GM20431 (cell line): ENCODE results near the gene RNF113B.

ENCODE experiments used
- in situ Hi-C: fragments of 300-500 bp; cut with MseI, MboI; formaldehyde crosslinking; loops from one replicate; pipeline ENCODE4 v1.15.0; 2020; ENCODE audit warnings: low sequenced_read_pairs; ENCODE audit not compliant: unreplicated experiment

The RNF113B gene

DNA sequence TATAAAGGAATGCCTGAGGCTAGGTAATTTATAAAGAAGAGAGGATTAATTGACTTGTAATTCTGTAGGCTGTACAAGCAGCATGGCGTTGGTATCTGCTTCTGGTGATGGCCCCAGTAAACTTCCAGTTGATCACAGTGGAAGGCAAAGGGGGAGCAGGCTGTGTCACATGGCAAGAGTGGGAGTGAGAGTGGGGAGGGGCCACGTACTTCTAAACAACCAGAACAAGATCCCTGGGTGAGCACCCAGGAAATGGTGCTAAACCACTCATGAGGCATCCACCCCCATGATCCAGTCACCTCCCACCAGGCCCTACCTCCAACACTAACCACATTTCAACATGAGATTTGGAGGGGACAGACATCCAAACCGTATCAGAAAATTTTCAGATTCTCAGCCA lies 3.0 kb upstream of the RNF113B start:
- in situ Hi-C loops = no loop called here

DNA sequence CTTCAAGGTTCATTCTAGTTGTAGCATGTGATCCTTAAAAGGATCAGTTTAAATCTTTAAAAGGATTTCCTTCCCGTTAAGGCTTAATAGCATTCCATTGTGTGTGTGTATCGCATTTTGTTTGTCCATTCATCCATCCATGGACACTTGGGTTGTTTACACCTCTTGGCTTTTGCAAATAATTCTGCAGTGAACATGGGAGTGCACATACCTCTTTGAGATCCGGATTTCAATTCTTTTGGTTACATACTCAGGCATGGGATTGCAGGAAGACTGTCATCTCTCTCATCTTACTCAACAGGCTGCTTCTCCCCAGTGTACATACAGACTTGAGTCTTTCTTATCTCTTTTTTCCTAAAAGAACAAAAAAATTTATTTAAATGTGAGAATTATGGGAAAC lies 1.2 kb downstream of the RNF113B start:
- in situ Hi-C loops = no loop called here

DNA sequence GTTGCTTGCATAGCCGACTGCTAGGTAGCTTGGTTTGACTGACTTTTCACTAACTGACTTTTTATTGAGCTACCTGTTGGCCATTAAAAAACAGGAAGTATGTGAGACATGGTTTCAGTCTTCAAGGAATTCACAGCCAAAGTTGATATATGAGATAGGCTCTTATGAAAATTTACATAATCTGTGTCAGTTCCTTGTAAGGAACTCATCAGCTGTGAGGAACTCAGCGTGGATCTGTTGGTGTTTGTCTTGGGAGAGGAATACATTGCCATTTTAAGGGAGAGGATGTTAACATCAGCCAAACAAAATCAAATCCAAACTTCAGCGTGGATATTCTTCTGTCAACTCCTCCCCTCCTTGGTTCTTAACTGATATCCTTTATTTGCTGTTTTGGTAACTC lies 2.0 kb downstream of the RNF113B start:
- in situ Hi-C loops = no loop called here

DNA sequence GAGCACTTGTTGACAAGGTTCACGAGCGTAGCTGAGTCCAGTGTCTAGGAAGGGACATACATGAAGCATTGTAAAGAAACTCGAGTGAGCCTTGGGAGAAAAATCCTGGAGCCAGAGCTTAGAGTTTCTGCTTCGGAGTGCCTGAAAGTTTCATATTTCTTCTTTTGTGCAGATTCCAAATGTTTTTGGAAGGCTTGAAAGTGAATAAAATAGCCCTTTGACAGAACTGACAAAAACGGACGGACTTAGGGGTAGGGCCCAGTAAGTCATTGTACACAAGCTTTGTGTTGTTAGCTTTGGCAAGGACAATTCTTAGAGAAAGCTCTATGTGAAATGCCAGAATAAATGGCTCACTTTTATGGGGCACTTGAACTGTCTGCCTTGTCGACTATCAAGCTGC lies 2.8 kb downstream of the RNF113B start:
- in situ Hi-C loops = no loop called here

DNA sequence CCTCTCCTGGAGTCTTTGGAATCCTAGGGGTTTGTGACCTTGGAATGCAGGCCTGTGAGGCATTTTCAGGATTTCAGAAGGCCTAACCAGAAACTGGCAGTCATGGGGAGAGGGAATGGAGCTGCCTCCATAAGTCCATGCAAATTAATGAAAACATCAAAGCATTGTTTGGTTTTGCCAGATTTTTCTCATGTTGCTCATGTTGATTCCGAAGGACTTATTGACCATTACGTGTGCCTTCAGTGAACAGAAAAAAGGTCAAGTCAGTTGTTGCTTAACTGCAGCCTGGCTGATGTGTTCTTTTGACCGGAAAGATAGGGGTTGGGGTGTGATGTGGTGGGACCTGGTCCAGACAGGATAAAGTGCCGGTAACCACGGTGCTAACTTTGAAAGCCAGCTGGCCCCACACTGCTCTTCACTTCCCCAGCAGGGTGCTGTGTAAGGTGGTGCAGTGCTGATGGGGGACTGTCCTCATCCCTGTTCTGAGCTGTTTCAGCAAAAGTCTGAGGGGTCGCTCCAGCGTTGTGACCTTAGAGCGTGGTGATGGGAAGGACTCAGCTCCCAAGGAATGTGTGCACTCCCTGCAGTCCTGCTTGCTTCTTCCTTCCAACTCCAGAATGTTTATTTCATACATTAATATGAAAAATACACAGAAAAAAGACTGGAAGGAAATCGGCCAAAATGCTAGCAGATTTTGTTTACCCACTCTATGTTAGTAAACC lies 3.5 kb downstream of the RNF113B start:
- in situ Hi-C loops = no loop called here

DNA sequence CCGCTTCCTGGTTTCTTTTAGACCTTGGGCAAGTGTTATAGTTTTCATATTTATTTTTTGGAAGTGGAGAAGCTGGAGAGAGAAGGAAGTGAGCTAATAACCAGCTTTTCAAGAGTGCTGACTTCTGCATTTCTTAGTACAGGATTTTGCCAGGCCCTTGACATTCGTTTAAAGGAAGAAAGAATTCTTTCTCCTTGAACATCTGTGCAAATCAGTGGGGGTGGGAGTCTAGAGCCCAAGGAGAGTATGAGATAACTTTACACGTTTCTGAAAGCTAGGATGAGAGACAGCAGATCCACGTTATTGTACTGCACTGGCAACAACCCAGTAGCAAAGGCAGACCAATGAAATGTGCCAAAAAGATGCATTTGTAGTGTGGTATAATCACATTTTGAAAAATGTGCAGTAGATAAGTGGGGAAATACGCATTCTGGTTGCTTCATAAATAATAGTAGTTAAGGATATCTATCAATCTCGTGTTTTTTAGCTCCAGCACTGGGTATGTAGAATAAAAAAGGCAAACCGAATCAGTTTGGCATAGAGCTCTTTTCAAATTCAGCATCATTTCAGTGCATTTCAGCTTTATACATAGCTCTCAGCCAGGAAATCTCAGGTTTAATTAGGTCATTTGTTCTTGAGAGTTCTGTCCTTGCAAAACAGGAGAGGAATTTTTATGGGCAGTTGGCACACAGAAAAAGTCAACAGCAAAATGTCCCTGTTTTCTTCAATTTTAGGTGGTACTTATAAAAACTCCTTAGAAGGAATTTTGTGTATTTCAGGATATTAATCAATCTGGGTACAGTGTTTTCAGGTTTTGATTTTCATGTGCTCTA lies 4.3 kb downstream of the RNF113B start:
- in situ Hi-C loops = no loop called here

DNA sequence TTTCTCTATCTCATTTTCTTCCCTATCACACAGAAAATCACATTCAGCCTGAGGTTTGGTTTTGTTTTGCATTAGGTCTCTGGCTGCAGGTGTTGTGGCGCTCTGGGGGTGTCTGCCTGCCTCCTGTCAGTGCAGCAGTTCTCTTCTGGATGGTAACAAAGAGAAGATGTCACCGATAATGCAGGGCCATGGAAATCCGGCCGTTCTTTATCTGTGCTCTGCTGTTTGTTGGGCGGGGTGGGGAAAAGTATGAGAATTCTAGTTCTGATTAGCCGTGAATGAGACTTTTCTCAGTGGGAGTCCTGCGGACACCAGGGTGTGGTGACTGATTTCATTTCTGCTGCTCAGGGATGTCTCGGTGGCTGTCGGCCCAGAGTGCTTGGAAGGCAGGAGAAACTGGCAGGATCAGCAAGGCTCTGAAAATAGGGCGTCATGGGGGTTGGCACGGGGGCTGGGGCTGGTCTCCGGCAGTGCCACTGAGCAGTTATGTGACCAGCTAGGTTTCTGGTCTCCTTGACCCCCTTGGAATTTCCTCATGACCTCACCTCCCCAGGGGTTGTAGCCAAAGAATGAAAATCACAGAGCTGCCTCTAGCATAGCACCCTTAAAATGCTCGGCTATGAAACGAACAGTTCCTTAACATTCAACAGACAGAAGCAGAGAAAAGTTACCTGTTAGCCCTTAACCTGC lies 5.0 kb downstream of the RNF113B start:
- in situ Hi-C loops = no loop called here

DNA sequence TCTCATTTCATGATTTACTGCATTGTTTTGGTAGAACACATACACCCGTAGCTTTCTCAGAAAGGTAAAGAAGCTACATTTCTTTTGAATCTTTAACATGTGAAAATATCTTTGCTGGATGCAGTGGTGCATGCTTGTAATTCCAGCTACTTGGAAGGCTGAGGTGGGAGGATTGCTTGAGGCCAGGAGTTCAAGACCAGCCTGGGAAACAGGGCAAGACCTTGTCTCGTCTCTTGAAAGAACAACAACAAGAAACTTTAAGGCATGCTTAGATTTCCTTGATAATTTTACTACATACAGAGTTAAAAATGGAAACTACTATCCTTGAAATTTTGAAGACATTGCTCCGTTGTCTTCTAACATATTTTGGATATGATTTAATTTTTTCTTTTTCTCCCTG lies 7.7 kb downstream of the RNF113B start:
- in situ Hi-C loops = no loop called here

DNA sequence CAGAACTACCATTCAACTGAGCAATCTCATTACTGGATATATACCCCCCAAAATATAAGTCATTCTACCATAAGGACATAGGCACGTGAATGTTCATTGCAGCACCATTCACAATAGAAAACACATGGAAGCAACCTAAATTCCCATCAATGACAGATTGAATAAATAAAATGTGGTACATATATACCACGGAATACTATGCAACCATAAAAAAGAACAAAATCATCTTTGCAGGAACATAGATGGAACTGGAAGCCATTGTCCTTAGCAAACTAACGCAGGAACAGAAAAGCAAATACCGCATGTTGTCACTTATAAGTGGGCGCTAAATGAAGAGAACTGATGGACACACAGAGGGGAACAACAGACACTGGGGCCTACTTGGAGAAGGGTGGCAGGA lies 14.1 kb downstream of the RNF113B start:
- in situ Hi-C loops = no loop called here

DNA sequence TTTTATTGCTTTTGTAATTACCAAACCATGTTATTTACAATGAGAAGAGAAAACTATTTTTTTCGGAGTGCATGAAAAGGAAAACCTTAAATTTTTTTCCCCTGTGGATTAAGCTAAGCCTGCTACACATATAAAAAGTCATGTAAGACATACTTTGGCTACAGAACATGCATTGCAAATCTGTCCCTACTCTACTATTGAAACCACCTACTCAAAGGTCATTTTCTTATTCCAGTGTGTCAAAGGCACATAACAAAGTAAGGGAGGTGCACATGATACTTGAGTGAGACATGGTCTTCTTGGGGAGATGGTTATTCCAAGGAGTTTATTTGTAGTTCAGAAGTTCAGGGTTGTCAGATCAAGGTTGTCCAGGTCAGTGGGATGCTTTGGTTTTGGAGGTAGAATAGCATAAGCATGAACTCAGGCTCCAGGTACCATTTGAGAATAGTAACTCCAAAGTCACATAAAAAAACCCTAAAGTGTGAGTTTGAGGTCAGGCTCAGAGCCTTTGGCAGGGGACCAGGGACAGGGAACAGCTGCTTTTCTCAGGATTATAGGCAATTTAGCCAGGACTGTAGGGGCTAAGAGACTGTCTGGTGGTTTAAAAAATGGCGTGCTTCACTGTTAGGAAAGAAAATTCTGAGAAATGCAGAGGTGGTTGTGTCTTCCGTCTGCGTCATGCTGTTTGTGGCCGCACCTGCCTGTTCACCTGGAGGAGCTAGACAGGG lies 18.7 kb downstream of the RNF113B start:
- in situ Hi-C loops = no loop called here

DNA sequence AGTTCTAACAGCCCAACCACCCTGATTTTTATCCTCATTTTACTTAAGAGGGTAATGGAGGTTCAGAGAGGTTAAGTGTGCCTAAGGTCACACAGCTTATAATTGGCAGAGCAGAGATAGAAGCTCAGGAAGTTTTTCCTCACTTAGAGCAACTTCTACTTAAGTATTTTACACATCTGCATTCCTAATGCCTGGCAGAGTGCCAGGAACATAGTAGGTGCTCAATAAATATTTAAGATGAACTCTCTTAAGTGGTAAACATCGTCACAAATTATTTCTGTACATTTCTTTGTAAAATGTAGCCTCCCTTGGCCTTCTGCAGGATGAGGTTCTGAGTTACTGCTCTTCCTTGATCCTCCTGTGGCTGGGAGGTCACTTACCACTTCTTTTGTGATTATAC lies 19.5 kb downstream of the RNF113B start:
- in situ Hi-C loops = no loop called here

DNA sequence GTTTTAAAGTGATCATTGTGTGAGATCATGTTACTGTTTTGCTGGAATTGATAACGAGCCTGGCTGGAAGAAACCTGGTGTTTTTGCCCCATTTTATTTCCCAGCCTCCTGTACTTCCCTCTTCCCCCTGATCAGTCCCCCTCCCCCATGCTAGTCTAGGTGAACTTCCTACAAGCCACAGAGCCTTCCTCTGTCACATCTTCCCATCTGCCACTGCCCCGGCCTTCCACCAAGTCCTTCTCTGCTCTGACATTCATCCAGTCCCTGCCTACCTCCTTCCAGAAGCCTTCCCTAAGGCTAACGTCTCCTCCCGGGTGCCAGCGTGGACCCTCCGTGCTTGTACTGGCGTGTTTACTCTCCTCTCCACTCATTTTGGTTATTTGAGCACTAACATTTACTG lies 19.9 kb downstream of the RNF113B start:
- in situ Hi-C loops = no loop called here

DNA sequence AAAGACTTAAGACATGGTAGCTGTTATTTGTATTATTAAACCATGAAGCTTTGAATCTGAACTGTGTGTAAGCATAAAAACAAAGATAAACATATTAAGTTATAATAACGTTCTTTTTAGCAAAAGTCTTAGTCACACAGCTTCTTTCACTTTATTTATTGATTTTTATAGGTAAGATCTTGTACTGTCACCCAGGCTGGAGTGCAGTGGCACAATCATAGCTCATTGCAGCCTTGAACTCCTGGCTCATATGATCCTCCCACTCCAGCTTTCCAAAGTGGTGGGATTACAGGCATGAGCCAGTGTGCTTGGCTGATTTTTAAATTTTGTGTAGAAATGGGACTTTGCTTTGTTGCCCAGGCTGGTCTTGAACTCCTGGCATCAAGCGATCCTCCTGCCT lies 20.8 kb downstream of the RNF113B start:
- in situ Hi-C loops = no loop called here

DNA sequence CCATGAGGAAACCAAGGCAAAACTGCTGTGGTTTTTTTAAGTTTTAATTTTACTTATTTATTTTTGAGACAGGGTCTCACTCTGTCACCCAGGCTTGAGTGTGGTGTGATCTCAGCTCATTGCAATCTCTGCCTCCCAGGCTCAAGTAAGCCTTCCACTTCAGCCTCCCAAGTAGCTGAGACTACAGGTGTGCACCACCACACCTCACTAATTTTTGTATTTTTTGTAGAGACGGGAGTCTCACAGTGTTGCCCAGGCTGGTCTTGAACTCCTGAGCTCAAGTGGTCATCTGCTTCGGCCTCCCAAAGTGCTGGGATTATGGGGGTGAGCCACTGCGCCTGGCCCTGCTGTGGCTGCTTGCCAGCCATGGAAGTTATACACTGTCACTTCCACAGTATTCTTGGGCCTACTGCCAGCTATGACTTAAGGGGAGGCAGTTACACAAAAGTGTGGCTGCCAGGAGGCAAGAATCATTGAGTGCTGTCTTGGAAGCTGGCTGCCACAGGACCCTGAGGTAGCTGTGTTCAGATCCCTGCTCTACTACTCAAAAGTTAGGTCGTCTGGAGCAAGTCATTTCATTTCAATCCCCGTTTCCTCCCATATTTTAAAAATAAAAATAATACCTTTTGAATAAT lies 21.5 kb downstream of the RNF113B start:
- in situ Hi-C loops = no loop called here

DNA sequence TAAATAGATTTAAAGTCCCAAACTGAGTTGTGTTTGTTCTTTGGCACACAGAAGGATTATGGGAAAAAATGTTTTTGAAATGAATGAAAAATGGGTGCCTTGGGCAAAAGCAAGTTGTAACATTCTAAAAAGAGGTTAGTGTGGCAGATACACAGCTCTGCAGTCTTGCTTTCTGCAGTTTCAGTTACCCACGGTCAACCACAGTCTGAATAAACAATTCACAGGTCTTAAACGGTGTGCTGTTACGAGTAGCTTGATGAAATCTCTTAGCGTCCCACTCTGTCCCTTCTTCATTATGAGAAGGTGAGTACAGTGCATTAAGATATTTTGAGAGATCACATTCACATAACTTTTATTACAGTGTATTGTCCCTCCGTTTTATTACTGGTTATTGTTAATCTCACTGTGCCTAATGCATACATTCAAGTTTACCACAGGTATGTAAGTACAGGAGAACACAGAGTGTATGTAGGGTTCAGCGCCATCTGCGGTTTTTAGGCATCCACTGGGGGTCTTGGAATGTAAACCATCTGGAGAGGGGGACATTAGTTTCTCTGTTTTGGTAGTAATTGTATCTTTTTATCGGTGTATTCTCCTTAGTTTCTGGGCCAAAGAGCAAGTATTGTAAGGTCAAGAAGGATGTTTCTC lies 26.1 kb downstream of the RNF113B start:
- in situ Hi-C loops = no loop called here

DNA sequence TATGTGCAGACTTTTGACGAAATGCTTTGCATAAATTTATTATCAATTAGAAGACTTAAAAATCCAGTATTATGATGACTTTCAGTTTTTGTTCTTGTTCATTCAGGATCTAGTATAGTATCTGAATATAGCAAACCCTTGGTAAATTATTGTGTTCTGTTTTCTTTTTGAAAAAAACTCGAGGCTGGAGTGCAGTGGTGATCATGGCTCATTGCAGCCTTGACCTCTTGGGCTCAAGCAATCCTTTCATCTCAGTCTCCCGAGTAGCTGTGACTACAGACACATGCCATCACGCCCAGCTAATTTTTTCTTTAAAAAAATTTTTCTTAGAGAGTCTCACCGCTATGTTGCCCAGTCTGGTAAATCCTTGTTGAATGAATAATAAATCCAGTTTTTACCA lies 29.5 kb downstream of the RNF113B start:
- in situ Hi-C loops = no loop called here

DNA sequence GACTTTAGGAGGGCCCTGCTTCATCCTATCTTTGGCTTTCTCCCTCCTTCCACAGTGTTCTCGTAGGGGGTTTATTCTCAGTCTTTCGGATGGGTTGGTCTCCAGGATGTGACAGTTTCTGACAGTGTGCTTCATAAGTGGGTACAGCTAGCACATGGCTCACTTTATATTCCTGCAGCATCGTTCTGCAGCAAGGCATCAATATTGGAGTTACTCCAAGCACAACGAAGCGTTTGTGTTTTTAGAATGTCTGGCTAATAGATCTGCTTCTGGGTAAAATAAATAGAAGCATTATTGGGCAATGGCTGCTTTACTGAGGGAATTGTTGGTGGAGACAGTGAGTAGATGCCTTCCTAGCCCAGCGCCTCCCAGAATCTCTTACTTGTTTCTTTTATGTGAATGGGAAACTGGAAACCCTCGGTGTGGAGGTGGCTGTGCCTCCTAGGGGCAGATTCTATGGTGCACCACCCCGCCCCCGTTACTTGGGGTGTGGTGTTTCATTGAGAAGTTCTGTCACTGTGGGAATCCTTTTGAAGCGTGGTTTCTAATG lies 32.2 kb downstream of the RNF113B start:
- in situ Hi-C loops = no loop called here

DNA sequence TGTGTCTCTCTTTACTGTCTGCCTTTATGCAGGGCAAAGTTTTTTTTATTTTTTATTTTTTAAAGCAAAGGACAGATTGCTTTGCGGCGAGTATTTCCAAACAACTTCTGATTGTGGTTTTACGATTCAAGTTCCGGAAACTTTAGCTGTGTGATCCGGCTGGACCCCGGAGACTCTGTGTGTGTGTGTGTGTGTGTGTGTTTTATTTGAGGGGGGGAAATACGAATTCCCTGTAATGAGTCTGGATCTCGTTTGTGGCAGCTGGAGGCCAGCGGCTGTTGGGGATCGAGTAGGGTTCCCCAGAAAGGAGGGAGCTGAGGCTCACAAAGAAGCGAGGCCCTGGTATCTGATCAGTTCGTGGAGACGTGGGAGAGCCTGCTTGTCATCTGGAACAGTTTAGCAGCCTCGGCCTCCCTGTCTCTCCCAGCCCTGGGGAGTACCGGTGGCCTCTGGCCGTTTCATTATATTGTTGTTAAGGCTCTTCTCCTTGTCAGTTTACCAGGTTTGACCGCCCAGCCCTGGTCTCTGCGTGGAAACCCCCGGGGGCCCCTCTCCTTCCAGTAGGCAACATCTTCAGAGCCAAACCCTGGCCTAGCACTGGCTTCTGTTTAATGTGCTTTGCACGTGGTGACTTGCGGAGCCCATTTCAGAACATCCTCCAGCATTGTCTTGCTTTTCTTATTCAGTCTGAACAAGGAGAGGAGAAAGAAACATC lies 32.9 kb downstream of the RNF113B start:
- in situ Hi-C loops = no loop called here

DNA sequence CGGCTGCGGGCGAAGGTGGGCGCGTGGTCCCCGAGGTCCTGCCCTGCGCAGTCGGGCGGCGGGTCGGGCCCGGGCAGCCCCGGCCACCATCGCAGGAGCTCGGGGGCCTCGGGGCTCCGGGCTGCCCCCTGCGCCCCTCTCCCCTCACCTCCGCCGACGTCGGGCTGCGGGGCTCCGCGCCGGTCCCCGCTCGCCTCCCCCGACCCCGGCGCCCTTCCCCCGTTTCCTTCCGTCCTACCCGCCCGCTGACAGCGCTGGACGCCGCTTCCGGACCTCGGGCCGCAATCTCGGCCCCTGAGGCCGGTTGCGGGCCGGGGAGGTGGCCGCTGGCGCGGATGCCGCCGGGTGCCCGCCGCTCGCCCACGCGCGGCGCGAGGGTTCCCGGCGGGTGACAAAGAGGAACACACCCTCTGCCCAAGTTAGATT lies 33.5 kb downstream of the RNF113B start:
- in situ Hi-C loops = no loop called here
